Stomach (tissue), 4 donors: Measurements from ENCODE around the gene CNTNAP3B.
"Not testable (repeated sequence)": the region's sequence is repeated elsewhere in the genome, so short reads cannot be mapped to it uniquely, and the experiment has no call there.

Experiments used
- CTCF ChIP-seq, 7 experiments: fragments of 450-650 bp in 4 of 7; fragments of 200-600 bp in 3 of 7; sonication (generic) in 3 of 7; IDR thresholded peaks; one replicate each; pipeline ENCODE4 v1.5.1; 2016 to 2019; ENCODE audit warnings: antibody characterized with exemption in 7 of 7, control low read depth in 2 of 7, mild to moderate bottlenecking in 1 of 7
- POLR2A ChIP-seq, 4 donors: fragments of 450-650 bp; IDR thresholded peaks; one replicate each; pipeline ENCODE4 v1.6.1; 2016; ENCODE audit warnings: antibody characterized with exemption in 4 of 4, control low read depth in 2 of 4, mild to moderate bottlenecking in 1 of 4, moderate library complexity in 1 of 4

- not testable (repeated sequence) for TF ChIP-seq POLR2A, CTCF (IDR thresholded peaks at IDR 0.05)
Measured at GRCh38 chr9:42071026-42071425, 58.2 kb downstream of the CNTNAP3B start.
